Fibroblast of mammary gland (primary cell): Measurements from ENCODE around the gene GRIK3.

Source experiments
- DNase-seq: peaks from one replicate; pipeline ENCODE4 v3.0.0-alpha.2; 2010; ENCODE audit warnings: low read depth
- H3K4me3 ChIP-seq: 2 replicates; pipeline ENCODE4 v1.5.1; 2011; ENCODE audit warnings: low read depth, mild to moderate bottlenecking, low read length, moderate library complexity; ENCODE audit not compliant: control insufficient read depth
- CTCF ChIP-seq: conservative IDR thresholded peaks from 2 replicates; pipeline ENCODE4 v1.5.1; 2011; ENCODE audit warnings: low read depth, low read length, inconsistent platforms; ENCODE audit not compliant: control insufficient read depth, insufficient read depth

The GRIK3 gene

GRCh38 chr1:37059346-37059745, 25.0 kb upstream of the GRIK3 start:
- H3K4me3 ChIP-seq: no peak overlapping the region
- DNase-seq: no peak
- no peak for TF ChIP-seq CTCF

- H3K4me3 ChIP-seq: no peak overlapping the region
- DNase-seq: no peak
- no peak for TF ChIP-seq CTCF
These were observed 24.2 kb upstream of the GRIK3 start for GRCh38 chr1:37058424-37058988.

DNA sequence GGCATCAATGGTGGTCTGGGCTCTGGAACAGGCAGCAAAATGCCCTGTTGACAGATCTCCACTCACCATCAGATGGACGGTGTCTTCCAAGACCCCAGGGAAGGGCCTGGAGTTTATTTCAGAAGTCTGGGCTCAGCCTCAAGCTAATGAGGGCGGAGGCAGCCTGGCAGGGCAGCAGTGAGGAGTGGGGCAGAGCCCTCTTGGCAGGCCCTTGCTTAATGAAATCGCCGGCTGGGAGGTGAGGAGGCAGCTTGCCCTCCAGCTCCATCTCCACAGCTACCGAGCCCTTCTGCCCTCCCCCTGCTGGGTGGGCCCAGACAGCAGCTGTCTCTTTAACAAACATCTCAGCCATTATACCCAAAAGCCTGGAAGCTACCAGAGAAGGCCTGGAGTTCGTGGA, 22.0 kb upstream of the GRIK3 start:
- TF ChIP-seq CTCF: no peak
- DNase-seq: no peak
- H3K4me3 ChIP-seq: no peak overlapping the region

DNA sequence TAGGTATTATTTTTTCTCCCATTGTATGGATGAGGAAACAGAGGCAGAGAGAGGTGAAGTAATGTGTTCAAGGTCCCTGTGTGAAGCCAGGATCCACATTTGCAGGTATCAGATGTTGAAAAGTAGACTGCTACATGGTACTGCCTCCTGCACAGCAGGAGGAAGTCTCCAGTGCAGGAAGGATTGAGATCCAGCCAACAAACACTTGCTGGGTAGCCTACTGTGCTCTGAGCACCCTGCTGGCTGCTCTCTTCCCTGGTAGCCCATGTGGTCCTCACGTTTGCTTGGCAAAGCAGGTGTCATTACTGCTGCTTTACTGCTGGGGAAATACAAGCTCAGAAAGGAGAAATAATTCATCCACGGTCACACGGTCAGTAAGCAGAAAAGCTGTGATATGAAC, 21.3 kb upstream of the GRIK3 start:
- no peak for DNase-seq
- TF ChIP-seq CTCF: no peak
- no peak overlapping the region for H3K4me3 ChIP-seq

DNA sequence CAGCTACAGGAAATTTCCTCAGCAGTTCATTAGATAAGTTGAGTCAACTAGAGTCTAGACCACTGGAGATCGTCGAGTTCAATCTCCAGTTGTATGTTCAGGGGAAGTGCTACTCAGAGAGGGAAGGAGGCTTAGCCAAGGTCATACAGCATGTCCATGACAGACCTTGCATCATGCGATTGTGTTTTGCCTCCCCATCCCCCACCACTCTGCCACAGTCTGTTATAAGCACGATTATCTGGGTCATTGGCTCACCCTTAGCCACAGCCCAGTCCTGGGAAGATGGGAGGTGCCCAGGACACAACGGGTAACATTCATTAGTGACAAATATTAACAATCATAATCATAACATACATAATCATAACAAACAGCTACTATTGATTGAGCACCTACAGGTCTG, 18.9 kb upstream of the GRIK3 start:
- no peak for DNase-seq
- no peak overlapping the region for H3K4me3 ChIP-seq
- no peak for TF ChIP-seq CTCF

GRCh38 chr1:37052120-37052519, 17.8 kb upstream of the GRIK3 start:
- H3K4me3 ChIP-seq: no peak overlapping the region
- DNase-seq: no peak
- TF ChIP-seq CTCF: no peak

DNA sequence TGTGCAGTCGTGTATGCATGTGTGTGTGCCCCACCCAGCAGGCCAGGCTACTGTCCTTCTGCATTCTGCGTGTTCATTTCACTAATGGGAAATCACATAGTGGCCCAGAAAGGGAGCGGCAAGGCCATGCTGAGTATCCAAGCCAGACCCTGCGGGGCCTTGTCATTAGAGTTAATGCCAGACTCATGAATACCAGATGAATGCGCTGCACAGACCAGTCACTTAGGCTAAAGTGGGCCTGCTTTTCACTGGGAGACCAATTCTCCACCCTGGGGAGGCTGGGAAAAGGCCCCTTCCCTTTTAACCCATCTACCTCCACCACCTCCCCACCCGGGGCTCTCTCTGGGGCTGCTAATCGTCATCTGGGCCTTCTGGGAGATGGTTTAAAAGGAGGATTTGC, 17.0 kb upstream of the GRIK3 start:
- H3K4me3 ChIP-seq: no peak overlapping the region
- no peak for DNase-seq
- TF ChIP-seq CTCF: no peak
